Cerebellar cortex (tissue), 1 donor: ENCODE measurements around the gene MAPK8IP2.
A peak's percentile ranks its signal among the peaks of the same experiment; 100 is the strongest.
"Not testable (repeated sequence)": the region's sequence is repeated elsewhere in the genome, so short reads cannot be mapped to it uniquely, and the experiment has no call there.

Source experiments
- DNase-seq: peaks from one replicate; pipeline ENCODE4 v3.0.0-alpha.2; 2015; ENCODE audit warnings: low spot score

The MAPK8IP2 gene

GRCh38 chr22:50599816-50600455 lies 657 bp upstream of the MAPK8IP2 start:
- no peak for DNase-seq

DNA sequence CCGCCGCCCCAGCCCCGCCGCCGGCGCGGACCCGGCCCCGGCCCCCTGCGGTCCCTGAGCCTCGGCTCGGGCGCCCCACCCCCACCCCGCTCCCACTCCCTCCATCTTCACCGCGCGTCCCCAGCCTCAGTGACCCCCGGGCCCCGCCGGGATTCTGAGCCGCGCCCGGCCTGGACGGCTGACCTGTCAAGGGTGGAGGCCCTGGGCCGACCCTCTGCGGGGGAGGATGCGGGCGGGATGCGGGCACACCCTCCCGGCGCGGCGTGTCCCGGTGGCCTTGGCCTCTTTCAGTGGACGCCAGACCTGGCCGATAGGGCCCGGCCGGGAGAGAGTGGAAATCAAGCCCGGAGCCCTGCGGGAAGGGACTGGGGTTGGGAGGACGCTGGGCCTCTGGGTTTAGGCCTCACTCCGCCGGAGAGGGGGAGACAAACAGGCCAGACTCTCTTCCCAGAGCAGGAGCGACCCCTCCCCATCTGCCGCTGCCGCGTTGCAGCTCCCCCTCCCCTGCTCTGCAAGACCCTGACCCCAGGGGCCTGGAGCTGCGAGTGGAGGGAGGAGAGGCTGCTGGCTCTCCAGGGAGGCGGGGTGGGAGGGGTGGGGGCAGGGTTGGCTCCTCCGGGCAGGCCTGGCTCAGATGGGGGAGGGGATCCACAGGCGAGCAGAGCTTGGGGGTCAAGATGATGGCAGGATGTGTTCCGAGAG lies 525 bp downstream of the MAPK8IP2 start:
- no peak for DNase-seq

- no peak for DNase-seq
Measured at GRCh38 chr22:50601669-50602337, 1.2 kb downstream of the MAPK8IP2 start.

DNA sequence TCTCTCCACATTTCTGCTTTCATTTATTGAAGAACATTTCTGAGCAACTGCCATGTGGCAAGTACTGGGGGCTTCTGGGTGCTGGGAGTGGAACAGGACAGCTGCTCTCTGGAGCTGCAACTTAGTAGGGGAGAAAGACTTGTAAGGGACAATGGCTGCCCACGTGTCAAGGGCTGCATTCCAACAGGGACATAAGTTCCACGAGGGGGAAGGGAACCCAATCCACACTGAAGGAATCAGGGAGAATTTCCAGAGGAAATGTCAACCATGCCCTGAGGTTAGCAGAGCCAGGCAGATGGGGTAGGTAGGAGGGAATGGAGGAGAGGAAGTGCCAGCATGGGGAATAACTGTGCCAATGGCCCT lies 1.7 kb downstream of the MAPK8IP2 start:
- DNase-seq, result no peak

GRCh38 chr22:50603511-50604255 lies 3.1 kb downstream of the MAPK8IP2 start:
- DNase-seq, result no peak

DNA sequence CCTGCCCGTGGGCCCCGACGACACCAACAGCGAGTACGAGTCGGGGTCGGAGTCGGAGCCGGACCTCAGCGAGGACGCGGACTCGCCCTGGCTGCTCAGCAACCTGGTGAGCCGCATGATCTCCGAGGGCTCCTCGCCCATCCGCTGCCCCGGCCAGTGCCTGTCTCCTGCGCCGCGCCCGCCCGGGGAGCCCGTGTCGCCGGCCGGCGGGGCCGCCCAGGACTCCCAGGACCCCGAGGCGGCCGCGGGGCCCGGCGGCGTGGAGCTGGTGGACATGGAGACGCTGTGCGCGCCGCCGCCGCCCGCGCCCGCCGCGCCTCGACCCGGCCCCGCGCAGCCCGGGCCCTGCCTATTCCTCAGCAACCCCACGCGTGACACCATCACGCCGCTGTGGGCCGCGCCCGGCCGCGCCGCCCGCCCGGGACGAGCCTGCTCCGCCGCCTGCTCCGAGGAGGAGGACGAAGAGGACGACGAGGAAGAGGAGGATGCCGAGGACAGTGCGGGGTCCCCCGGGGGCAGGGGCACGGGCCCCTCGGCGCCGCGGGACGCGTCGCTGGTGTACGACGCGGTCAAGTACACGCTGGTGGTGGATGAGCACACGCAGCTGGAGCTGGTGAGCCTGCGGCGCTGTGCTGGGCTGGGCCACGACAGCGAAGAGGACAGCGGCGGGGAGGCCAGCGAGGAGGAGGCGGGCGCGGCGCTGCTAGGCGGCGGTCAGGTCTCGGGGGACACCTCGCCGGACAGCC lies 3.8 kb downstream of the MAPK8IP2 start:
- DNase-seq, result no peak

DNA sequence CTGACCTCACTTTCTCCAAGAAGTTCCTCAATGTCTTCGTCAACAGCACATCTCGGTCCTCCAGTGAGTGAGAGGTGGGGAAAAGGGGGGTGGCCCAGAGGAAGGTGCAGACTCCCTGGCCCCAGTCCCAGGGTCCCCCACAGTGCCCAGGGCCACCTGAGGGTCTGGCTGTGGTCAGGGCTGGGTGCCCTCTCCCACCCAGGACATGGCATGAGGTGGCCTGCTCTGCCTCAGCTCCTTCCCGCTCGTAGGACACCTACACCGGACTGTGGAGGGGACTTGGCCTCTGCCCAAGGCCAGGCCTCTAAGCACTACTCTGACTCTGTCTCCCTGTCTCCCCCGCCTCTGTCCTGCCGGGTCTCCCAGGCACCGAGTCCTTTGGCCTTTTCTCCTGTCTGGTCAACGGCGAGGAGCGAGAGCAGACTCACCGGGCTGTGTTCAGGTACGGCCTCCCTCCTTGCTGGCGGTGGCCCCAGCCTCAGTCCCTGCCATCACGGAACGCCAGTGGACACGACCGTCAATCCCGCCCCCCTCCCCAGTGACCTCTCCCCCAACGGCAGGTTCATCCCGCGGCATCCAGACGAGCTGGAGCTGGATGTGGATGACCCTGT lies 4.5 kb downstream of the MAPK8IP2 start:
- DNase-seq, result no peak

- no peak for DNase-seq
Measured at GRCh38 chr22:50605613-50606074, 5.1 kb downstream of the MAPK8IP2 start.

- DNase-seq, result peak; percentile 79
Measured at GRCh38 chr22:50606165-50606945, 5.8 kb downstream of the MAPK8IP2 start.

DNA sequence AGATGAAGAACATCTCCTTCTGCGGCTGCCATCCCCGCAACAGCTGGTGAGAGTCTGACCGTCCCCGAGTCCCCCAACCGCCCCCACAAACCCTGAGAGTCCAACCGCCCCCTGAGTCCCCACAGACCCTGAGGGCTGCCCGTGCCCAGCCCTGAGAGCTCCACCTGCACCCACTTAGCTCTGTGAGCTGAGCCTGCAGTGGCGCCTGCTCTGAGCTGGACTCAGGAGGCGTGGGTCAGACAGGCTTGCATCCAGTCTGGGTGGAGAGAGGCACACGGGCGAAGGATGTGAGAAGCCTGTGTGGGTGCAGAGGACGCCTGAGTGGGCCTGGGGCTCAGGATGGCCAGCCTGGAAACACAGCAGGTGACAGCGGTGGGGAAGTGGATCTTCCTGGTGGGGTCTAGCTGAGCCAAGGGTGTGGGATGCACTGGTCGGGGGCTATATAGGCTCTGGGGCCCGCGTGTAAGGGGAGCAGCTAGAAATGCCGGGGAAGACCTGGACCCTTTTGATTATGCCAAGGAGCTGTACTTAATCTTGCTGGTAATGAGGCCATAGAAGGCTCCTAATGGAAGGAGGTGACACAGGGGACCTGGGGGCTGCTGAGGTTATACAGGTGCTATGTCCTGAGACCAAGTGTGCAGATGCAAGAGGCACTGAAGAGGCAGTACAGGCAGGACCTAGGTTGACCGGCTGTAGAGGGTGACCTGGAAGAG lies 6.5 kb downstream of the MAPK8IP2 start:
- no peak for DNase-seq

DNA sequence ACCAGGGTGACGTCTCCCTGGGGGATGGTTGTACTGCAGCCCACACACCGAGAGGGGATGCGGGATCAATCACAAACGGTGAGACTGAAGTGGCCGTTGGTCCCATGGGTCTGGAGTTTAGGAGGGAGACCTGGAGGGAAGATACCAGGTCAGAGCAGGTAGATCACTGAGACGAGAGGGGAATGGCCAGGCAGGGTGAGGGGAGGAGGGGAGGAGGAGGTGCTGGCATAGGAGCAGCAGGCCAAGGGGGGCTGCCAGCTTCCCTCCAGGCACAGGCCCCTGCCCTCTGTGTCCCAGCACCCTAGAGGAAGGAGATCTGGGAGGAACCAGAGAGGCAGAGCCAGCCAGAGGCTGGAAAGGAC lies 7.0 kb downstream of the MAPK8IP2 start:
- DNase-seq, result no peak

DNA sequence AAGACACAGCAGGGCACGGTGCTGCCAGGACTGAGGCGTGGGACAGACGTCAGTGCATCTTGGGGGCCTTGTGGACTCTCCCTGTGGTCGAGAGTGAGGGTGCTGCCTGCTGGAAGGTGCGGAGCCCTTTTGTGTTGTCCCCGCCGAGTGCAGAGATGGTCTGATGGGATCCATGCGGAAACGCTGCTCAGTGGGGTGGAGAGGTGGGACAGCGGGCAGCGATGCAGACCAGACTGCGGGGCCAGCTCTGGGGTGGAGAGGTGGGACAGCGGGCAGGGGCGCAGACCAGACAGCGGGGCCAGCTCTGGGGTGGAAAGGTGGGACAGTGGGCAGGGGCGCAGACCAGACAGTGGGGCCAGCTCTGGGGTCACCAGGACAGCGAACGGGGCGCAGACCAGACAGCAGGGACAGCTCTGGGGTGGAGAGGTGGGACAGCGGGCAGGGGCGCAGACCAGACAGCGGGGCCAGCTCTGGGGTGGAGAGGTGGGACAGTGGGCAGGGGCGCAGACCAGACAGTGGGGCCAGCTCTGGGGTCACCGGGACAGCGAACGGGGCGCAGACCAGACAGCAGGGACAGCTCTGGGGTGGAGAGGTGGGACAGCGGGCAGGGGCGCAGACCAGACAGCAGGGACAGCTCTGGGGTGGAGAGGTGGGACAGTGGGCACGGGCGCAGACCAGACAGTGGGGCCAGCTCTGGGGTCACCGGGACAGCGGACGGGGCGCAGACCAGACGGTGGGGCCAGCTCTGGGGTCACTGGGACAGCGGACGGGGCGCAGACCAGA lies 7.7 kb downstream of the MAPK8IP2 start:
- DNase-seq, result not testable (repeated sequence)

GRCh38 chr22:50608996-50609395 lies 8.4 kb downstream of the MAPK8IP2 start:
- no peak for DNase-seq

GRCh38 chr22:50609599-50609998 lies 9.0 kb downstream of the MAPK8IP2 start:
- DNase-seq, result no peak

DNA sequence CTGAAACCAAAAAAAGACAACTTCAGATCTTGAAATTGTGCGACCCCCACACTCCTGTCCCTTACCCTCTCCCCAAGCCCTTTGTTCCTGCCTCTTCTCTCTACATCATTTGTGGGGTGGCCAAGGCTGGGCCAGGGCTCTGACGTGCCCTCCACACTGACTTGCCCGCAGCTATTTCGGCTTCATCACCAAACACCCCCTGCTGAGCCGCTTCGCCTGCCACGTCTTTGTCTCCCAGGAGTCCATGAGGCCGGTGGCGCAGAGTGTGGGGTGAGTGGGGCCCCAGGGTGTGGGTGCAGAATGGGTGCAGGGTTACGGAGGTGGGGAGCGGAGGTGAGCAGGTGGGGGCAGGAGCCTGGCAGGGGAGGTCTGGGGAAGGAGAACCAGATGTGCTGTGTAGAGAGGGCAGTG lies 9.5 kb downstream of the MAPK8IP2 start:
- DNase-seq, result no peak

DNA sequence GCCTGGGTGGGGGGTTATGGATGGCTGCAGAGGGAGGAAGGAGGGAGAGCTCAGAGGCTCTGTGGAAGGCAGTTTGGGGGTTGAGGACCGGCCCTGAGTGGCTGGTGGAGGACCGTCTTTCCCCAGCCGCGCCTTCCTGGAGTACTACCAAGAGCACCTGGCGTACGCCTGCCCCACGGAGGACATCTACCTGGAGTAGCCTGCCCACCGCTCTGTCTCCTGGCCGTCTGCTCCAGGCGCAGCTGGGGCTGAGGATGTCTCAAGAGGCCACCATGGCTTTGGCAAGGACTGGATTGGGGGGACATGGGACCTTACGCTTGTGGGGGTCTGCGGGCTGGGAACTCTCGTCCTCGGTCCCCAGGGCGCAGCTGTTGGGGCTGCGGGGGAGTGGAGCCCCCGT lies 10.0 kb downstream of the MAPK8IP2 start:
- DNase-seq, result no peak

- DNase-seq, result no peak
Measured at GRCh38 chr22:50611341-50612060, 10.9 kb downstream of the MAPK8IP2 start.

DNA sequence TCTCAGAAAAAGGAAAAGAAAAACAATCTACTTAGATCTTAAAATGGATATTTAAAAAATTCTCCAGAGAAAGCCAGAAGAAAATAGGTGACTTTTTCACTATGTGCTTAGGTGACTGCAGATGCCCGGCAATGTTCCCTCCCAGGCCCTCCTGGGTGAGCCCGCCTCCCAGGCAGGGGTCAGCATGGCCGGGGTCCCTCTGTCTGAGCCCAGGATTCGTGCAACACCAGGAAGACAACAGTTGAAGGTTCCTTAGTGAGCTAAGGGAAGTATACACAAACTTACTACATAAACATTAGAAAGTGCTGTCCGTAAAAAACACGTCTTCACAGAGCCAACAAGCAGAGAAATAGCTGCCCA lies 11.6 kb downstream of the MAPK8IP2 start:
- no peak for DNase-seq
